K562 (cell line): ENCODE measurements around the gene SMARCD2. TPM values are rescaled to one million over a fixed set of nuclear protein-coding genes. Genes with fewer than 3 reads are reported as not detected.

ENCODE experiments used
- ATAC-seq: fragments of 200-7000 bp; cut with Tn5 transposase; 3 replicates; pipeline ENCODE4 v1.9.1; 2020; ENCODE audit warnings: moderate library complexity
- BruUV-seq: library from RNA; stranded (reverse); fragments of 400-500 nt; replicated peaks from 2 replicates; lab custom pipeline; 2021; lab: Mats Ljungman, UMichigan
- CTCF ChIA-PET: fragments of 300-600 bp; formaldehyde crosslinking; extraction: SDS; loops from one replicate; lab custom pipeline; 2021; ENCODE audit warnings: low intra/inter-chr PET ratio; lab: Yijun Ruan, JAX
- POLR2A ChIA-PET: fragments of 300-600, 350-650 bp; sonication (Branson Sonifier 250); formaldehyde crosslinking; extraction: SDS; loops from one replicate; lab custom pipeline; 2021; ENCODE audit warnings: antibody characterized with exemption, inconsistent platforms; lab: Yijun Ruan, JAX
- DNase-seq, 4 experiments: peaks; one replicate each; pipeline versions ENCODE4 v3.0.0 to v3.0.0-alpha.2; 2011 to 2018; ENCODE audit warnings: low spot score in 3 of 4, mixed read lengths in 3 of 4; ENCODE audit errors: extremely low read depth in 1 of 4
- FAIRE-seq: peaks from 2 replicates; lab custom pipeline; 2011; peaks lifted over from hg19 to GRCh38; lab: Jason Lieb, UNC
- H2AFZ ChIP-seq: 2 replicates; pipeline ENCODE4 v1.6.0; 2011; ENCODE audit warnings: low read depth, low read length, control low read depth, inconsistent platforms
- H3K27ac ChIP-seq: fragments of 200-600 bp; 3 replicates; pipeline ENCODE4 v1.8.0; 2011; ENCODE audit warnings: low read depth, mild to moderate bottlenecking, control low read depth, inconsistent platforms, low read length, moderate library complexity, mixed read lengths; ENCODE audit errors: extremely low read depth
- H3K27me3 ChIP-seq, 2 experiments: fragments of 300-600 bp in 1 of 2; 2 replicates in 1 of 2; 3 replicates in 1 of 2; pipeline versions ENCODE4 v1.6.0 to v1.8.0; 2011; ENCODE audit warnings: inconsistent platforms in 2 of 2, low read length in 2 of 2, mild to moderate bottlenecking in 1 of 2, mixed read lengths in 1 of 2, moderate library complexity in 1 of 2; ENCODE audit not compliant: control insufficient read depth in 2 of 2, insufficient read depth in 2 of 2
- H3K36me3 ChIP-seq: fragments of 300-600 bp; 3 replicates; pipeline ENCODE4 v1.8.0; 2011; ENCODE audit warnings: mild to moderate bottlenecking, low read length, inconsistent platforms; ENCODE audit not compliant: control insufficient read depth, insufficient read depth
- H3K4me1 ChIP-seq, 2 experiments: fragments of 200-600 bp in 1 of 2; replicated peaks in 1 of 2; 2 replicates in 1 of 2; 3 replicates in 1 of 2; pipeline versions ENCODE4 v1.5.1 to v1.8.0; 2011; ENCODE audit warnings: inconsistent platforms in 2 of 2, low read length in 2 of 2, mild to moderate bottlenecking in 1 of 2, mixed read lengths in 1 of 2, moderate library complexity in 1 of 2; ENCODE audit not compliant: control insufficient read depth in 2 of 2, insufficient read depth in 2 of 2
- H3K4me2 ChIP-seq: 2 replicates; pipeline ENCODE4 v1.6.1; 2011; ENCODE audit warnings: low read length, control low read depth, inconsistent platforms, mixed read lengths; ENCODE audit not compliant: insufficient read depth
- H3K4me3 ChIP-seq: fragments of 200-600 bp; sonication (generic), shearing (Covaris generic); 2 replicates; pipeline ENCODE4 v1.5.1; 2016; ENCODE audit warnings: control low read depth, inconsistent platforms
- H3K79me2 ChIP-seq: fragments of 200-600 bp; 3 replicates; pipeline ENCODE4 v1.8.0; 2011; ENCODE audit warnings: low read length, inconsistent platforms; ENCODE audit not compliant: control insufficient read depth, insufficient read depth
- H3K9ac ChIP-seq, 2 experiments: 2 replicates each; pipeline versions ENCODE4 v1.6.0 to v1.6.1; 2011; ENCODE audit warnings: low read depth in 2 of 2, low read length in 2 of 2, control low read depth in 1 of 2, inconsistent platforms in 1 of 2, mild to moderate bottlenecking in 1 of 2, mixed read lengths in 1 of 2; ENCODE audit not compliant: insufficient read depth in 1 of 2
- H3K9me1 ChIP-seq: one replicate; pipeline ENCODE4 v1.6.0; 2011; ENCODE audit warnings: inconsistent platforms, mild to moderate bottlenecking, low read length, moderate library complexity; ENCODE audit not compliant: control insufficient read depth, insufficient read depth
- H3K9me3 ChIP-seq: replicated peaks from 2 replicates; pipeline ENCODE4 v1.5.1; 2011; ENCODE audit warnings: low read depth, low read length, inconsistent platforms; ENCODE audit not compliant: control insufficient read depth, insufficient read depth
- H4K20me1 ChIP-seq: replicated peaks from 2 replicates; pipeline ENCODE4 v1.6.1; 2011; ENCODE audit warnings: low read length, inconsistent platforms, mixed read lengths; ENCODE audit not compliant: control insufficient read depth, insufficient read depth
- CCNT2 ChIP-seq: IDR thresholded peaks from 2 replicates; pipeline ENCODE4 v1.6.1; 2011; ENCODE audit warnings: borderline replicate concordance, low read depth, mild to moderate bottlenecking, moderate library complexity, mixed read lengths, low read length; ENCODE audit not compliant: insufficient read length; ENCODE audit errors: extremely low read depth
- CEBPB ChIP-seq: fragments of 450-650 bp; IDR thresholded peaks from 2 replicates; pipeline ENCODE4 v1.6.1; 2016; ENCODE audit warnings: missing genetic modification characterization, missing compliant biosample characterization
- CEBPG ChIP-seq, 3 experiments: fragments of 200-800 bp in 1 of 3; sonication (Bioruptor generic) in 1 of 3; sonication (generic) in 1 of 3; formaldehyde crosslinking in 1 of 3; IDR thresholded peaks in 2 of 3; conservative IDR thresholded peaks in 1 of 3; 2 replicates each; pipeline versions ENCODE4 v1.6.1 to v1.8.0; 2016 to 2022; ENCODE audit warnings: missing compliant biosample characterization in 2 of 3, missing genetic modification characterization in 2 of 3, mild to moderate bottlenecking in 1 of 3, missing genetic modification reagents in 1 of 3
- PRMT5 ChIP-seq: sonication (generic); formaldehyde crosslinking; IDR thresholded peaks from 2 replicates; pipeline ENCODE4 v1.5.0; 2020; ENCODE audit warnings: missing genetic modification reagents
- WGBS: fragments of 100-300 bp; shearing (Covaris generic); methylation state at CpG from one replicate; pipeline ENCODE4 v1.1.6; 2016; ENCODE audit warnings: low coverage, mixed read lengths; ENCODE audit not compliant: insufficient coverage; ENCODE audit errors: missing lambda C conversion rate; 5-methylcytosine and 5-hydroxymethylcytosine counted together
- in situ Hi-C: fragments of 300-500 bp; cut with MboI; formaldehyde crosslinking; loops from 4 replicates; pipeline ENCODE4 v1.15.0; 2018; ENCODE audit warnings: inconsistent platforms, mixed read lengths
- intact Hi-C: fragments of 100-400 bp; cut with micrococcal nuclease; formaldehyde crosslinking; loops from 2 replicates; pipeline ENCODE4 v1.14.2; 2022
- polyA plus RNA-seq, 8 experiments: library from polyadenylated mRNA; depleted of rRNA in 4 of 8; stranded (reverse) in 5 of 8; unstranded in 3 of 8; fragments of >200 nt; fragmentation: Nextera tagmentation in 2 of 8; fragmentation: Illumina TruSeq in 1 of 8; extraction: Ambion mirVana in 2 of 8; extraction: Trizol in 1 of 8; gene quantifications; 2 replicates each; pipeline versions ENCODE4 v1.2.1 to v1.2.3, GENCODE V29; 2011 to 2014; ENCODE audit warnings: inconsistent platforms in 1 of 8, missing spikeins in 1 of 8
- total RNA-seq, 7 experiments: library from RNA; depleted of rRNA in 6 of 7; stranded (reverse); fragments of >200 nt in 6 of 7; fragmentation: Illumina TruSeq in 2 of 7; extraction: Trizol in 2 of 7; gene quantifications; 2 replicates each; pipeline versions ENCODE4 v1.2.1 to v1.2.3, GENCODE V29; 2011 to 2021; ENCODE audit warnings: low replicate concordance in 1 of 7

Gene SMARCD2
- total and polyA plus RNA-seq, 9 of the 15 experiments (the other 6 are each of a cell fraction or from before 2014, with no cell fraction given) = 1.7 to 114 (median 90.3) TPM

DNA sequence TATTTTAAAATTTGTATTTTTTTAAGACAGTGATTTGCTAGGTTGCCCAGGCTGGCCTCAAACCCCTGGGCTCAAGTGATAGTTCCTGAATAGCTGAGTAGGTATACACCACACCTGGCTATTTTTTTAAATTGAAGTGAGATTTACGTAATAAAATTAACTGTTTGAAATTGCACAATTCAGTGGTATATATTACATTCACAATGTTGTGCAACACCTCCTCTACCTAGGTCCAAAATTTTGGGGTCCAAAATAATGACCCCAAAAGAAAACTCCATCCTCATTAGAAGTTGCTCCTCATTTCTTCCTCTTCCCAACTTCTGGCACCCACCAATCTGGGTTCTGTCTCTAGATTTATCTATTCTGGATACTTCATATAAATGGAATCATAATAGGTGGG is 3.0 kb upstream of the SMARCD2 start:
- CTCF ChIA-PET = no interaction called here
- POLR2A ChIA-PET = no interaction called here
- WGBS = 67% methylated on average over 1 of the region's 1 CpG
- intact Hi-C loops = loop anchor here (10.0 kb wide), 2 partner anchors 221 to 411 kb away; partner anchors contain the start of gene MAP3K3
- DNase-seq (no peak), FAIRE-seq (no peak), ATAC-seq (no peak)
- H4K20me1 ChIP-seq = no peaks in the 10 kb centered on the region
- no peak overlapping the region for H3K4me2 ChIP-seq
- H2AFZ ChIP-seq = no peak overlapping the region
- peaks cover 39% of the 10 kb centered on the region for H3K79me2 ChIP-seq
- no peaks in the 10 kb centered on the region for H3K9me1 ChIP-seq
- no peak for TF ChIP-seq PRMT5
- peak; percentile 84 for TF ChIP-seq CEBPB (tag)
- TF ChIP-seq CEBPG (CRISPR knock-in tag; IDR thresholded peaks at IDR 0.05) = no peak
- peak; percentile 62 to 76 for TF ChIP-seq CEBPG (tag; conservative IDR thresholded peaks at IDR 0.05 in 1 of 2, IDR thresholded peaks at IDR 0.05 in 1 of 2)
- TF ChIP-seq CCNT2 = no peak
- H3K4me3 ChIP-seq = no peak overlapping the region
- H3K9ac ChIP-seq = no peak overlapping the region
- H3K27me3 ChIP-seq = no peaks in the 10 kb centered on the region
- BruUV-seq = no TSS peak
- peaks cover 28 to 49% of the 10 kb centered on the region in 2 experiments for H3K4me1 ChIP-seq
- 0 out of 2 replicates have a peak, but pooled peaks cover 2% of the 10 kb centered on the region for H3K9me3 ChIP-seq
- H3K36me3 ChIP-seq = peaks cover 7% of the 10 kb centered on the region; the same call in 1 of the 3 replicates
- in situ Hi-C loops = loop anchor here (25.0 kb wide), 1 partner anchor 408 kb away; the partner anchor contains the start of gene CYB561
- no peak overlapping the region for H3K27ac ChIP-seq
